ENCODE data around the gene GNB1L.

Gene GNB1L

DNA sequence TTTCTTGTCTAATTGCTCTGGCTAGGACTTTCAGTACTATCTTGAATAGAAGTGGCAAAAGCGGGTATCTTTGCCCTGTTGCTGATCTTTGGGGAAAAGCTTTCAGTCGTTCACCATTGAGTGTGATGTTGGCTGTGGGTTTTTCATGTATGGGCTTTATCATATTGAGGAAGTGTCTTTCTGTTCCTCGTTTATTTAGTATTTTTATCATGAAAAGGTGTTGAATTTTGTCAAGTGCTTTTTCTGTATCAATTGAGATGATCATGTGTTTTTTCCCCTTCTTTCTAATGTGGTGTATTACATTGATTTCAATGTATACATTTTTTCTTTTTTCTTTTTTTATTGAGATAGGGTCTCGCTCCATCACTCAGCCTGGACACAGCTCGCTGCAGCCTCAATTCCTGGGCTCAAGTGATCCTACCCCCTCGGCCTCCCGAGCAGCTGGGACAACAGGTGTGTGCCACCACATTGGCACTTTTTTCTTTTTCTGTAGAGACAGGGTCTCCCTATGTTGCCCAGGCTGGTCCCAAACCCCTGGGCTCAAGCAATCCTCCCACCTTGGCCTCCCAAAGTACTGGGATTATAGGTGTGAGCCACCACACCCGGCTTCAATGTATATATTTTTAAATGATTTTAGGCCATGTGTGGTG, 5.3 kb upstream of the GNB1L start:
- DNase-seq: no peak

DNA sequence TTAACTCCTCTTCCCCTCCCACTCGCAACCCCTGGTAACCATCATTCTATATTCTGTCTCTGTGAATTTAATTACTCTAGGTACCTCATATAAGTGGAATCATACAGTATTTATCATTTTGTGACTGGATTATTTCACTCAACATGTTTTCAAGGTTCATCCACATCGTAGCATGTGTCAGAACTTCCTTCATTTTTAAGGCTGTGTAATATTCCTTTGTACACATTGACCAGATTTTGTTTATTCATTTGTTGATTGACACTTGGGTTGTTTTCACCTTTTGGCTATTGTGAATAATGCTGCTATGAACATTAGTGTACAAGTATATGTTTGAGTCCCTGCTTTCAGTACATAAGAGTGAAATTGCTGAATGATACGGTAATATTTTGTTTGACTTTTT, 2.7 kb upstream of the GNB1L start:
- DNase-seq: no peak

DNA sequence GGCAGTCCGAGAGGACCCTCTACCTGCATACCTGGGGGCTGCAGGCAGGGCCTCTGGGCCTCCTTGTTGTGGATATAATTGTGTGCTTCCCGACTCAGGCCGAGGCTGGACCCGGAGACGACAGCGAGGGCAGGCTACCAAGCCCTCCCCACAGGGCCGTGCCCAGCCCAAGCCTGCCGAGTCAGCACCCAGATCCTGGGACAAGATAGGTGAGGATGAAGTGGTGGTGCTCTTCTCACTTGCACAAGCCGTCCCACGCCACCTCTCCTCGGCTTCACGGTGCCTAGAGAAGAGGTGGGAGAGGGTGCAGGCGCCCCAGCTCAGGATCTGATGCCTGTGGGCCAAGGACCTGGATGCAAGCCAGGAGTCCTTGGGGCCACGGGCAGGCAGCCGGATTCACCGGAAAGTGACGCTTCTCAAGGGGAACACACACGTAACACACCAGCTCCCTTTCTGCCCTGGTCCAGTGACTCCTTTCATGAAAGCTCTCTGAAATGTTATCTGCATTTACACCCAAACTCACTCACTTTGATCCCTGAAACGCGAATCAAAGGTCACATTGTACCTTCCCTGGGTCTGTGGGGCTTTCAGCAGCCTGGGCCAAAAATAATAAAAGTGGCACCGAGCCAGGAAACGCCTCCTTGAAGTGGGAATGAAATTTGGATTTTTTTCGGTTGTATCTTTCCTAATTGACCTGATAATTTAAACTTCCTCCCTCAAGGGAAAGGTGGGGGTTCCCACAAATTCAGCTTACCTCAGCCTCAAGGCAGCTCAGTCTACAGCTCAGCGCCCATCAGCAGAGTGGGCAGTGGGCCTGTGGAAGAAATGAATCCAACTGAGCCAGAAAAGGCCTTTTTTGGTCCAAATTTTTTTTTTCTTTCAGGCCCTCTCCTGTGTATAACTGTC, 1.1 kb upstream of the GNB1L start:
- peak; percentile 43 for DNase-seq

DNA sequence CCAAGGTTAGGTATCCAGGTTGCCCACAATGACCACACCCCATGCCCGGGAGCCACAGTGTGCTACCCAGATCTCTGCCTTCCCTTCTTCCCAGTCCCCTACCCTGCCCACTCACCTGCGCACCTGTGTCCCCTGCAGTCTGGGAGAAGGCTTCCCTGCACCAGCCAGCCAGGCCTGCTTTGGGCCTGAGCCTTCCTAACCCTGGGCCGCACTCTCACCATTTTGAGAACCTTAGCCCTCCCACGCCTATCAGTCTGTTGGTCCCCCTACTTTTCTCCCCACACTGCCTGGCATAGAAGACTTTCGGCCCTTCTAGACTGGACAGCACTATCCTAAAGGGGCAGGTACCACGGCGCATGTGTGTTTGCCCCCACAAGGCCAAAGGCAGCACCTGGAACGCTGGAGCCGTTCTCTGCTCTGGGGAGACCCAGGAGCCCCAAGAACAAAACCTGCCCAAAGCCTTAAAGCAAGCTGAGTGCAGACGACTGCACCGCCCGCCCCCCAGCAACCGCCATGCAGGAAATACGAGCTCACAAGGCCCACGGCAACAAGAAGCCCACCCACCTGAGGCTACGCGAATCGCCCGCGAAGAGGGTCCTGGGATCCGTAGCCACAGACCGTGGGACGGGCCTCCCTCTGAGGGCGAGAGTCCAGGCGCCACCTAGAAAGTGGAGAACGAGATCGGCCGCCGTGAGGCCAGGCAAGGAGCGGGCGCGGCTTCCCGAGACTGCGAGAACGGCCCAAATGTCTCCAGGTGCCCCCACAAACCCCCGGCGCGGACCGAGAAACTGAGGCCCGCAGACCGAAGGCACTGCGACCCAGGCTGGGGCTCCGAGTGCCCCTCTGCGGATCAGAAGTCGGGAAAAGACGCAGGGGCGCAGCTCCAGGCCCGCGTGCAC, 546 bp downstream of the GNB1L start:
- no peak for DNase-seq

DNA sequence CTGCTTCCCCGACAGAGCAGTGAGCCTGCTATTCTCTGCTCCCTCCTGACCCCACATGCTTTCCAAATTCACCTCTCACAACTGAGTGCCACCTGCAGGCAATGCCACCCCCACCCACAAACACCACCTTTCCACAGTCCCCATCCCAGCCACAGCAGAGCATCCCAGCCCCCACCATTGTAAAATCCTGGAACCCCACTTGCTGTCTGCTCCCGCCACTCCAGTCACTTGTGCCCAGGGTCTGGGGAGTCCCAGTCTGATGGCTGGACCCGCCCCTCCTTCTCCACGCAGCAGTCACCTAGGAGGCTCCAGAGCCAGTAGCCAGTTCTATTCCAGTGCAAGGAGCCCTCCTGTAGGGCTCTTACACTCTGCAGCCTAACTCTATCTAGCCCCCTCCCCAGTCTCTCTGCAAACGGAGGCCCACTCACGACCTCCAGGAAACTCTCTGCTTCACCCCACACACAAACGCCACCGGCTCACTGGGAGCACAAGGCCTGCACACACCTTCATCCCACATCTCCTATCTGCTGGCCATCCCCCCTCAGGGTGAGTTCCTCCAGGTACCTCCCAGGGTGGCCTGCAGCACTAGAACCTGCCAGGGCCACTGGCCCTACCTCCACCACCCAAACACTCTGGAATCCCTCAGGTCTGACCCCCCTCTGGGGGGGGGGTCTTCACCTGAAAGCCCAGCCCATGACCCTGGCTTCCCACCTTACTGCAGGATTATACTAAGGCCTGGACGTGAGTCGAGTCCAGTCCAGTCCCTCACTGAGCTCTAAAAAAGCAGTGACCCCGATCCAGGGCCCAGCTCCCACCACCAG, 1.4 kb downstream of the GNB1L start:
- DNase-seq: no peak

DNA sequence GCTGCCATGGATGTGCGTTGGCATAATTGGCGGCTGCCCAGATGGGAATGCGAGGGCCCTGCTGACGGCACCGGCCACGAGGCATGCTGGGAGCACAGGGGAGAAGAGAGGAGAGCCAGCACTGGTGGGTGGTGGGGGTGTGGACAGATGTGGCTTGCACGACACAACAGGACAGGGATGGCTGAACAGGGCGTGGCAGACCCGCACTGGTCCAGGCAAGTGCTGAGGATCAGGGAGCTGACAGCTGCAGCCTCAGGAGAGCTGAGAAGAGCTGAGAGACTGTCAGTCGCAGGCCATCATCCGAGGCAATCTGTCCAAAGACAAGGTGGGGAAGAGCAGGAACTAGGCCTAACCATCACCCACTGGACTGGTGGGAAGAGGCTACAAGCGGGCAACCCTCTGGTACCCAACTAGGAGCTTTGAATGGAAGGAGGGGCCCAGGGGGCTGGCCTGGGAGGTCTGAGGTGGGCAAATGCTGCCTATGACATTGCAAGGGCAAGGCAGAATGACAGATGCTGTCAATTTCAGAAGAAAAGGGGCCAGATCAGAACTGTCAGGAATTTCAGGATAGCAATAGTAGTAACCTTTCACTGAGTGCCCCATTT, 2.4 kb downstream of the GNB1L start:
- DNase-seq: no peak

DNA sequence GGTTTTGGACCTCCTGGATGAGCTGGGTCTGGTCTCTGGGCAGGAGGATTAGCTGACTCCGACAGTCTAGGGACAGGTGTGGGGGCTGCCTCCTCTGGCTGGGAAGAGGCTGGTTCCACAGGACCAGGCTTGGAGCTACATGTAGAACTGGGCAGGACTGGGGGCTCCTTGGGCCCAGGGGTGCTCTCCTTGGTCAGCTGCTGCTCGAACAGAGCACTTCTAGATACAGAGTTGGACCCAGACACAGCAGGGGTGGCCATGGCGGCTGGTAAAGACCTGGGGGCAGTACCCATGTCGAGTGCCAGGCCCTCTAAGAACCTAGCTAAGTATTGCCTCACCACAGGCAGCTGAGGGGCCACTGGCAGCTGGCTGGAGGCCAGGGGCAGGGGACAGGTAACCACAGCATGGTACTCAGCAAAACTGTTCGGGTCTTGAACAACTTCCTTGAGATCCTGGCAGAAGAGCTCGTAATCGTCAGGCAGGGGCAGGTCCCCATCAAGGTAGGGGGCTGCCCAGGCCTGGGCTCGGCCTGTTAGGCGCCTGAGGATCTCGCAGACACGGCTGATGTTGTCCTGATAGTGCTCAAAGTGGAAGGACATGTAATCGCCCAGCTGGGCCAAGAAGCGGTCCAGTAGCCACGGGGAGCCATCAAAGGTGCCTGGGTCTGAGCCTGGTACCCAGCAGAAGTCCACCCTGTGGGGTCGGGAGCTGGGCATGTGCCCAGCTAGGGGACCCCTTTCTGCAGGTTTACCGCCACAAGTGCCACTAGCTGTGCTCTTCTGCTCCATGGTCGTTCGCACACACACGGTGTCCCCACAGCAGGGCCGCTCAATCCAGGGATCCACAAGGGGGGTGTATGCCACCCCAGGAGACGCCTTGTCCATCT, 3.1 kb downstream of the GNB1L start:
- DNase-seq: no peak

DNA sequence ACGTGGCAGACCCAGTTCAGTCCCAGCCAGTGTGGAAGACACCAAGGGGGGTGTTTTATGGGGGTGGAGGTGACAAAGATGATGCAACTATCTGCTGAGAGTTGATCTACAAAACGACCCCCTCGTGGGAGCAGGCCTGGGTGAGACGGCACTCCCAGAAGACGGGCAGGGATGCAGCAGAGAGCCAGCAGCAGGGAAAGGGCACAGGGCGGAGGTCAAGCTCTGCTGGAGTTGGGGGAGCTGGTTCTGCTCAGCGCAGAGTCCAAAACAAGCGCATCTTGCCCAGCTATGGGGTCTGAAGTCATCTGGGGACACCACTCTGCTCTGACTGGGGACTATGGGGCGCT, 3.9 kb downstream of the GNB1L start:
- no peak for DNase-seq

DNA sequence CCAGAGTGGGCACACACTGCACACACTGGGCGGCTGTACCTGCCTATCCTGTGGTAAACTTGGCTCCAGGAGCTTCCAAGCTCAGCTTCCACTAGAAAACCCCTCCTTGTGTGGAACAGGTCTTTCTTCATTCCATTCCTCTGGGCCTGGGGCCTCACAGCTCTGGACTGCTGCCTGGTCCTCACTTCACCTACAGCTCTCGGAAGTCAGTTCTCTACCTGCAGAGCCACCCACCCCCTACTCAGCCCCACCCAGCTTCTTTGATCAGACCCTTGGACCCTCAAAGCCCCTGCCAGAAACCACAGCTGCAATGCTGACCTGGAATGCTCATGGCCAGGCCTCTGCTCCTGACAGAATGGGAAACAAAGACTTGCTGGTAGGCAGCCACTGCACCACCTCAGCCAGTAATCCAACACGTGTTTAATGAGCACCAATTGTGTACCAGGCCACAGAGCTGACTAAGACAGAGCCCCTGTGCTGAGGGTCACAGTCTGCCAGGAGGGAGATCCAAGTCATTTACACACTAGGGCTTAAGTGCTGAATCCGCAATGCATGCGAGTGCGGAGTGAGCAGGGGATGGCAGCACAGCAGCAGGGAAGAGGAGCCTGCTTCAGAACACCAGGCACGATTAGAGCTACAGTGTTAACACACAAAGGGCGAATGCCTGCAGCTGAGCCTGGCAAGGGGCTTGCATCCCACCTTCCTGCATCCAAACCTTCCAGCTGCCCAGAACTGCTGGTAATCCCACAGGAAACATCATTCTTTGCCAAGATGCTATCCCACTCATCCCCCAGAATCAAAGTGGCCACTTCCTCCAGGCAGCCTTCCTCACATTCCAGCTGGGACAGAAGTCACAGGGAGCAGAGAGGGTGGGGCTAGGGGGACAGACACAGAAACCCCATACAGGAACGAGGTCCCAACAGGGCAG, 4.6 kb downstream of the GNB1L start:
- DNase-seq: no peak

DNA sequence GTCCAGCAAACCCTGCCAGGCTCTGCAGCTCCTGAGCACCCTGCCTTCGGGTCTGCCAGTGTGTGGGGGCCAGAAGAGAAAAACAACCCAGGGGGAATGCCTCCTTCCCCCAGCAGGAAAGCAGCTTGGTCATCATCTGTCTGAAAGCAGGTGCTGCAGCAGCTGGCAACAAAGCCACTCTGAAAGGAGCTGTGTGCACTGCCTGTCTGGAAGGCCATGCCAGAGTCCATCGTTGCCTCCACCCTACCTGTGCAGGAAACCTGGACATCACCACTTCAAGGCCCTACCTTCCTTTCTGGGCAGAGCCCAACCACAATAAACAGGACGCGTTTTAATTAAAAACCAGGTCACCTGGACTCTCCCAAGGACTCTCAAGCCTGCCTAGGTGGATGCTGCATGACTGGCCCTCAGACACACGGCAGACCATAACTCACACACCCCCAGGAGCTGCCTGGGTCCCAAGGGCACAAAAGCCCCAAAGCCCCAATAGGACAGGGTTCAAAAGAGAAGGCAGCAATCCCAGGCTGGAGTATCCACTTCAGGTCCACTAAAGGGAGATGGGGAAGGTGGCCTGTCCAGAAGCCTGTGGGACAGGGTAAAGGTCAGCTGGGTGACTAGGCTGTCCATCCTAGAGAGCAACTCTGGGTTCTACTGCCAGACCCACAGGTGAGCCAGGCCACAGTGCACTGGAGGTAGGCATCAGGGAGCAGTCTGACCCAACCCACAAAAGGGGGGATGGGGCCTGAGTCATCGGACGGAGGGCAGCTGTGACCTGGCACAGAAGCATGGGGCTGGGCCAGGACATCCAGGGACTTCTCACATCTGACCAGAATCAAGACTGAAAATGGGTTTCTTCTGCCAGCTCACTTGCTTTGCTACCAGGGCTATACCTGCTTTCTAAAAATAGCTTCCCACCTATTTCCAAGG, 6.1 kb downstream of the GNB1L start:
- no peak for DNase-seq

DNA sequence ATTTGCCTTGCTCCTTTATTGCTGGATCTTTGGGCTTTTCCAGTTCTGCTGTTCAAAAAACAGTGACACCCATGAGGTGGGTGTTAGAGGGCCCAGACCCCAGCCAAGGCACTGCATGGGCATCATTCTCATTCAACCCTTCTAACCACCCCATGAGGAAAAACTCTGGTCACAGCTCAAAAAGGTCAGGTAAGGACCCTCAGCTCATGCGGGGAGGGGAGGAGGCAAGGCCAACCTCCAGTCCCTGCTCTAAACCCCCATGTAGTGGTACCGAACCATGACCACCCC, 7.4 kb downstream of the GNB1L start:
- DNase-seq: no peak

DNA sequence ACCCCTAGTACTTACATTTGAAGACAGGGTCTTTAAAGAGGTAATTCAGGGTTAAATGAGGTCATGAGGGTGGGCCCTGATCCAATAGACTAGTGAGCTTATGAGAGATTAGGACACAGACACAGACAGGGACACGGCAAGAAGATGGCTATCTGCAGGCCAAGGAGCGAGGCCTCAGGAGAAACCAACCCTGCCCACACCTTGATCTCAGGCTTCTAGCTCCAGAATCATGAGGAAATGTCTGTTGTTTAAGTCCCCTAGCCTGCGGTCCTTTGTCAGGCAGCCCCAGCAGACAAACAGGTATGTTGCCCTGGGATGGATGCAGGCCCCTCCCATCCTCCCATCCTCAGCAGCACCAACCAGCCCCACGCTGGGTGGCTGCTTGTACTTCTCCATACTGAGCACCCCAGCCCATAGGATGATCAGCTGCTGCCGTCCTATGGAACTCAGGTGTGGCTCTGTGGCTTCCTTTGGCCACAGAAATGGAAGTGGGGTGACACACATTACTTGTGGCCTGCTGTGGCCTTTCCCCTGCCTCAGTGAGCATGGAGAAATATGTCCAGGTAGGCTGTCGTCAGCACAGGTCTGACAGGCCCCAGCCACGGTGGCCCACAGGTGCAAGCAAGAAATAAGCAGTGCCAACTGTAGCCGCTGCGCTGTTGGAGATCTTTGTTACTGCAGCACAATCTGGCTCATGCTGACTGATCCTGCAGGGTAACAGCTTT, 7.9 kb downstream of the GNB1L start:
- no peak for DNase-seq

DNA sequence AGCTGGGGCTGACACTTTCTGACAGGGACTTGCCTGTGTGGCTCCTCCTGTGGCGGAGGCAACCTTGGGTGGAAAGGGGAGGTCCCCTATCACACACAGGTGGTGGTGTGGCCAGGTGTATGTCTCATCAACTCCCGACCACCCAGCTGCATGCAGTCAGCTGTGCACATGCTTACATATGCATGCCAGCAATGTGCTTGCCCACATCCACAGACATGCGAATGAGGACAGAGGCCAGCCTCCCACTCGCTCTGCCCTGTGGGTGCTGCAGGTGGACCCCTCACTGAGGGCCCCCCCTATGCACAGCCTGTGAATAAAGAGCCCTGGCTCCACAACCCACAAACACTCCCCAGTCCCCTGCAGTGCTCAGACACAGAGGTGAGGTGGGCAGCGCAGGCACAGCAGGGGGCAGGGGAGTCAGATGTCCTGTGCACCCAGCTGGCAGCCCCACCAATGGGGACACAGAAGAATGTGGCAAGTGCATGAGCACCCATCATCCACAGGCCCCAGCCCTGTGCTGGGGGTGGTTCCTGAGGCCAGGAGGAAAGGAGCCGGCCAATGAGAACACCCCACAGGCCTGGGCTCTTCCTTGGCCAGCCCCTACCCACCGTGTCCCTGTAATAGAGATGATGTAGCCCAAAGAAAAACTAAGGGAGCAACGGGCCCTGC, 9.5 kb downstream of the GNB1L start:
- no peak for DNase-seq

DNA sequence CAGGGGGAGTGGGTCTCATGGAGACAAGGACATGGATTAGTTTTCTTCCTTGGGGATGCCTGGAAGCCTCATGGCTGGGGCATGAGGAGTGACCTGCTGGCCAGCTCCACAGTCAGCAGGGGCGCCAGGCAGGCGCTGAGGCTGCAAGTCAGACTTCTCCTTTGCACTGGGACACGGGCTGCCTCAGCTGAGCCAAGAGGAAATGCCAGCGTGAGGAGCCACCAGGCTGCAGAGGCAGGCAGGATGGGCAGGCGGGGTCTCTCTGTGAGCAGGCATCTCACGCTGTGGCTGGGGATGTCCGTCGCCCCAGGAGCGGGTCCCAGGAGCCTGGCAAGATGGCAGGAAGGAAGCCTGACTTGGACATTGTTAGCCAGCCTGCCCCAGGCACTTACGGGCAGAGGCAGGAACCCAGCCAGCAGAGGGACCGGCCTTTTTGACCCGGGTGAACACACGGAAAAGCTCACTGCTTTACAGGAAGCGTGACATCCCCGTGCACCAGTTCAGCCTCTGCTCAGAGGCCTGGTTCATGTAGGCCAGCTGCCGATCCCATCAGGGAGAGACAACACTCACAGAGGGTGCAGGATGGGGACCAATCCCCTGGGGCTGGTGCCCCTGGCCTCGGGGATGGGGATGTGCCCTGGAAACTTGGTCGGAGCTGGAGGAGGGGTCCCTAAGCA, 10.2 kb downstream of the GNB1L start:
- DNase-seq: no peak

DNA sequence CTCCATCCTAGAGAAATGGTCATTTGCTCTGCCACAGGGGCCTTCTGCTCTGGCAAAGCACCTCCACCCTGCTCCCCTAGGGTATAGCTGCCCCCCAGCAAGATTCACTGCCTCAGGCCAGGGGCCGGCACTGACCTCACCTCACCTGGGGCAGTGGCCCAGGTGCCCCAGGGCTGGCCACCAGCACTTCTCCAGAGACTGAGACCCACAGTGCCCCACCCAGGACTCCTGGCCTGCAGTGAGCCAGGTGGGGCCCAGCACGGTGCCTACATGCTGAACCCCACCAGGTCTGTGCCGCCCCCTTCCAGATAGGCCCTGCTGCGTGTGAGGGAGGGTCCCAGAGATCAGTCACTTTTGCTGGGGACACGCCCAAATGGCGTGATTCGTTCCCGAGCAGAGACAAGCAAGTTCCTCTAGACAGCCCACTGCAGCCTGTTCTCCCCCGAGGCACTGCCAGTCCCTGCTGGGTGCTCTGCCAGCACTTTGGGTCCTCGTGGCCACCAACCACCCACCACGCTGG, 10.8 kb downstream of the GNB1L start:
- no peak for DNase-seq

DNA sequence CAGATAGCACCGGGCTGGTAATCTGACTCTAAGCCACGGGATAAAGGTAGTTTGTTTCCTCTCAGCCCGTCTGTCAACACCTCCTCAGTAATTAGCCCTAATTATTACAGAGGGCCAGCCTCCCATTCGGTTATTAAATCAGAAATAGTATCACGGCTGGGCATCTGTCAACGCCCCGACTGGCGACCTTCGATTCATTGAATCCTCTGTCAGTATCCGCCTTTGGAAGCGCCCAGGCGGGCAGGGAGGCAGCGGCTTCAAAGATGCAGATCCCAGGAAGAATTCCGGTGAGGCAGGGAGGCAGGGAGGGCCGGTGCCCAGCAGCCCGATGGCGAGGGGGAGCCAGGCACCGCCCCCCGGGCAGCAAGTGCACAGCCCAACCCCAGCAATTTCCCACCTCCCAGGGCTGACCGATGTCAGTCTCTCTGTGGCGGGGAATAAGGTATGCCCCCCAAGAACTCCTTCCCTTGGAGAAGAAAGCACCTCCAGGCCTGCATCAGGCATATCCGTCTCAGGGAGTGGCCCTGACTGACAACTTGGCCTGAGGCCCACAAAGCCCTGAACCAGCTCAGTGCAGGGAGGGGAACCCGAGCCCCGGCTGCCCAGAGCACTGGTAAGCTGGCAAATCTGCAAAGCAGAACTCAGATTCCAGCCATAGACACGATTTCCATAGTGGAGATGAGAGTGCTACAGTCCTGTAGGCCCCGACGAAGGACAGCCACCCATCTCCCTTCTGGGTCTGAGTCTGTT, 11.4 kb downstream of the GNB1L start:
- no peak for DNase-seq

Measured in NCI-H774 (cell line).